AG08395 (cell line): ENCODE results near the gene MTHFSD.

ENCODE experiments used
- DNase-seq: peaks from one replicate; pipeline ENCODE4 v3.0.0; 2012; ENCODE audit warnings: mixed read lengths, low spot score

MTHFSD gene

DNA sequence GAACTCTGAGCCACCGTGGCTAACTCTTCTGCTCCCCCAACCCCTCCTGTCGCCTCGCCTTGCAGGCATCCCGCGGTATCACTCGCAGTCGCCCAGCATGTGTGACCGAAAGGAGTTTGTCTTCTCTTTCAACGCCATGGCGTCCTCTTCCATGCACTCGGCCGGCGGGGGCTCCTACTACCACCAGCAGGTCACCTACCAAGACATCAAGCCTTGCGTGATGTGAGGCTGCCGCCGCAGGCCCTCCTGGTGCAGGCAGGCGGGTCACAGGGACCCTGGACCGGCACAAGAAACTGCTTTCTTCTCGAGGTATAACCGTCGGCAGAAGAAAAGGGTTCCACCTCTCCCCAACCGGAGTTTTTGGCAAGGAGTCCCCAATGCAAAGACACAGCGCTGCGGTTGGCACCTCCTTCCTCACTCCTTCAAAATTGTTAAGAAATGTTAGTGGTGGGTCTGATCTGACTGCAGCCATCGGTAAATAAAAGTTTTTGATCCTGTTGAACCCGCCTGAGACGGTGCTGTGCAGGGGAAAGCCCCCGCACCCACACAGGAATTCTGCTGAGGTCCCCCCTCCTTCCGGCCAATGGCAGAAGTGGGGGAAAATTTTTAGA is 42.1 kb downstream of the MTHFSD start:
- no peak for DNase-seq

DNA sequence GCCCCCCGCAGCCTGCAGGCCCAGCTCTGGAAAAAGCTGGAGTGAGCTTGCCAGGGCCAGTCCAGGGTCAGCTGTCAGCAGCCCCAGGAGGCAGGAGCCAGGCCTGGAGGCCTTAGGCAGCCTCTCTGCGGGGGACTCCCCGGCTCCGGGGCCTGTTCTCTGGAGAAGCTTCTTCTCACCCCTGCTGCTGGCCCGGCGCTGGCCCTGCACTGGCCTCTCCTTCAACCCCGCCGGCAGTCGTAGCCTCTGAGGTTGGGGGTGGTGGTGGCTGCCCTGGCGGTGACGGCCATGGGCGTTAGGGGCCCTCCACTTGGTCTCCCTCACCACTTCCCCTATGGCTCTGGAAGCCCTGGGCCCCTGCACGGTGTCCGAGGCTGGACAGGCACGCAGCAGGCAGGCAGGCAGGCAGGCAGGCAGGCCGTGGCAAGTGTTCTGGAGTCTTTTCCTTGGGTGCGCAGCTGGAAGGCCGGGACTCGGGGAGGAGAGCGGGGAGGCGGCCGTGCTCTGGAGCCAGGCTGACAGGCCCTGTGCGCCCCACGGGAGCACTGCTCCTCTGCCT is 42.7 kb downstream of the MTHFSD start:
- DNase-seq: no peak

DNA sequence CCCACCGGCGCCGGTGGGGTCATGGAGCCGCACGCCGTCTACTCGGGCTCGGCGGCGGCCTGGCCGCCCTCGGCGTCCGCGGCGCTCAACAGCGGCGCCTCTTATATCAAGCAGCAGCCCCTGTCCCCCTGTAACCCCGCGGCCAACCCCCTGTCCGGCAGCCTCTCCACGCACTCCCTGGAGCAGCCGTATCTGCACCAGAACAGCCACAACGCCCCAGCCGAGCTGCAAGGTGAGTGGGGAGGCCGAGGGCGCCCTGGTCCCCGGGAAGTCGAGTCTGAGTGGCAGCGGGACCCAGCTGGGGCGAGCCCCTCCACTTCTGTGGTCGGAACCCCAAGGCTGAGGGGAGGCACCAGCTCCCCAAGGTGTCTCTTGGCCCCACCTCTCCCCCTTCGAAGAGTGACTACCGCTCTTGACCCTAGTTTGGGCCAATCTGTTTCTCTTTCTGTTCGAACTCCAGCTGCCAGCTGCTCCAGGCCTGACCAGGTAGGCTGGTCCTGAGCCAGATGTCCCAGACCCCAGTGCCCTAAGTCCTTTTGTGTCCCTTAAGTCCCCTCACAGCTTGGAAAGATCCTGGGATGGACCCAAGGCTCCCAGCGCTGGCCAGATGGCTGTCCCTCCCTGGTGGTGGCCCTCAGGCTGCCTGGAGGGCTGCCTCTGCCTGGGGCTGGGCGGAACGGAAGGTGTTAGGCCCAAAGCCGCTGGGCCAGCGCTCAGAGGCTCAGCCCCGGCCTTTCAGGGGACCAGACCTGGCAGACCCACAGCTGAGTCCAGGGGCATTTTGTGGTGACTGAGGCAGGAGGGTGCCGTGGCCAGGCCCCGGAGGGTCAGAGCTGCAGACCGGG is 43.5 kb downstream of the MTHFSD start:
- DNase-seq: no peak

DNA sequence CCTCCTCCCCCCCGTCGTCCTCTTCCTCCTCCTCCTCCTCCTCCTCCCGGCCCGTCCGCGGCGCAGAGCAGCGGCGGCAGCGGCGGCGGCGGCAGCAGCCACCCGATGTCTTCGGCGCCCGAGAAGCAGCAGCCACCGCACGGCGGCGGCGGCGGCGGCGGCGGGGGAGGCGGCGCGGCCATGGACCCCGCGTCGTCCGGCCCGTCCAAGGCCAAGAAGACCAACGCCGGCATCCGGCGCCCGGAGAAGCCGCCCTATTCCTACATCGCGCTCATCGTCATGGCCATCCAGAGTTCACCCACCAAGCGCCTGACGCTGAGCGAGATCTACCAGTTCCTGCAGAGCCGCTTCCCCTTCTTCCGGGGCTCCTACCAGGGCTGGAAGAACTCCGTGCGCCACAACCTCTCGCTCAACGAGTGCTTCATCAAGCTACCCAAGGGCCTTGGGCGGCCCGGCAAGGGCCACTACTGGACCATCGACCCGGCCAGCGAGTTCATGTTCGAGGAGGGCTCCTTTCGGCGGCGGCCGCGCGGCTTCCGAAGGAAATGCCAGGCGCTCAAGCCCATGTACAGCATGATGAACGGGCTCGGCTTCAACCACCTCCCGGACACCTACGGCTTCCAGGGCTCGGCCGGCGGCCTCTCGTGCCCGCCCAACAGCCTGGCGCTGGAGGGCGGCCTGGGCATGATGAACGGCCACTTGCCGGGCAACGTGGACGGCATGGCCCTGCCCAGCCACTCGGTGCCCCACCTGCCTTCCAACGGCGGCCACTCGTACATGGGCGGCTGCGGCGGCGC is 44.4 kb downstream of the MTHFSD start, which contains the start of gene FOXF1:
Gene FOXF1, plus strand, starts transcription at position 63 of the 797 bp plus-strand sequence. Its CDS starts 43 bp downstream, at position 106.
- DNase-seq: peak; percentile 35

DNA sequence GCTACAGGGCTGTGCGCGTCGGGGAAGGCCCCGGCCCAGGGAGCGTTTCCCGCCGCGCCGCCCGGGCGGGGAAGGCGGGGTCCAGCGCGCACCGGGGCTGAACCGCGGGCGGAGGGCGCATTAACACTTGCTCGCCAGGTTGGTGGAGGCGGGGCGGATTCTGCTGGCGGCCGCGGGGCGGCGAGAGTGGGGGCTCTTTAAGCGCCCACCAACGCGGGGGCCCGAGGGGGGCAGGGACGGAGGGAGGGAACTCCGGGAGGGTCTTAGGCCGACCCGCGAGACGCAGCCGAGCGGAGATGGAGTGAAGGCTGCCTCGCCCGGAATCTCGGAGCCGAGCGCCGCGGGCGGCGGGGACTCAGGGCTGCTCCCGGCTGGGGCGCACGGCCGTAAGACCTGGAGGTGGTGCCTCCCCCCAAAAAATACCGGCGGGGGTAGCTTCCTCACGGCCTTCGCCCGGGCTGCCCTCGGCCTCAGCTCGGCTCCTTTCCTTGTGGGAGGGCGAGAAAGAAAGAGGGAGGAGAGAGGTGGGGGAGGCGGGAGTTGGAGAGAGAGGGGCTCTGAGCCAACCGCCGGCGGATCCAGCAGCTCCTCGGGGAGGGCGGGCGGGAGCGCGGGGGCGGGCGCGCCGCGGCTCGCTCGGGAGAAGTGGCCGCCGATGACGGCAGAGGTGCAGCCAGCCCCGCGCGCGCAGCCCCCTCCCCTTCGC is 45.1 kb downstream of the MTHFSD start:
- DNase-seq: peak; percentile 38

DNA sequence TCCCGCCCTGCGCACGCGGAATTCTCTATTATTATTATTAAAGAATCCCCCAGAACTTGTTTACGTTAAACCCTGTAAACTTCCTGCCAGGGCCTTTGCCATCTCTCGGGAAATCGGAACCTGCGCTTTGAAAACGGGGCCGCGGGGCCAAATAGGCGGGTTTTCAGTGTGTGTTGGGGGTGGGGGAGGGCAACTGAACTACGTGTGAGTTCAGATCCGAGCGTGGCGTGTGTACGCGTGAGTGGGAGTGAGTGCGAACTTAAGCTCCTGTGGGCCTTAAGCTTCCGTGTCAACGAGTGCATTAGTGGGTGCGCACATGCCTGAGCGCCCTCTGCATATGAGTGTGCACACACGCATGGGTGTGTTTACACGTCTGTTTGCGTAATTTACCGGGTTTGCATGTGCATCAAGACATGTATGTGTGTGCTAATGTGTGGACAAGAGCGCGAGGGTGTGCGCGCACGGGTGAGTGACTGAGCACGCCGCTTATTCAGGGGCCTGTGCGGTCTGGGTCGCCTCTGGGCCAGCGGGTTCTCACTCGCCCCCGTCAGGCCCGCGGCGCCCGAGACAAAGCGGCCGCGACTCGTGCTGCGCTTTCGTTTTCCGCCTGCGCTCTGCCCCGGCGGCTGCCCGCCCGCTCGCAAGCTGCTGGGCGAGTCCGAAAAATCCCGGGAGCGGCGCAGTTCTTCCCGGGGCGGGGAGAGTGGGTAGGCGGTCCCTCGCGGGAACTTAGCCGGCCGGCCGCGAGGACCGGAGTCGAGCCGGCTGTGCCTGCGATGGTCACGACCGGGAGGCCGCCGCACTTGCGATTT is 45.9 kb downstream of the MTHFSD start:
- peak; percentile 75 for DNase-seq

DNA sequence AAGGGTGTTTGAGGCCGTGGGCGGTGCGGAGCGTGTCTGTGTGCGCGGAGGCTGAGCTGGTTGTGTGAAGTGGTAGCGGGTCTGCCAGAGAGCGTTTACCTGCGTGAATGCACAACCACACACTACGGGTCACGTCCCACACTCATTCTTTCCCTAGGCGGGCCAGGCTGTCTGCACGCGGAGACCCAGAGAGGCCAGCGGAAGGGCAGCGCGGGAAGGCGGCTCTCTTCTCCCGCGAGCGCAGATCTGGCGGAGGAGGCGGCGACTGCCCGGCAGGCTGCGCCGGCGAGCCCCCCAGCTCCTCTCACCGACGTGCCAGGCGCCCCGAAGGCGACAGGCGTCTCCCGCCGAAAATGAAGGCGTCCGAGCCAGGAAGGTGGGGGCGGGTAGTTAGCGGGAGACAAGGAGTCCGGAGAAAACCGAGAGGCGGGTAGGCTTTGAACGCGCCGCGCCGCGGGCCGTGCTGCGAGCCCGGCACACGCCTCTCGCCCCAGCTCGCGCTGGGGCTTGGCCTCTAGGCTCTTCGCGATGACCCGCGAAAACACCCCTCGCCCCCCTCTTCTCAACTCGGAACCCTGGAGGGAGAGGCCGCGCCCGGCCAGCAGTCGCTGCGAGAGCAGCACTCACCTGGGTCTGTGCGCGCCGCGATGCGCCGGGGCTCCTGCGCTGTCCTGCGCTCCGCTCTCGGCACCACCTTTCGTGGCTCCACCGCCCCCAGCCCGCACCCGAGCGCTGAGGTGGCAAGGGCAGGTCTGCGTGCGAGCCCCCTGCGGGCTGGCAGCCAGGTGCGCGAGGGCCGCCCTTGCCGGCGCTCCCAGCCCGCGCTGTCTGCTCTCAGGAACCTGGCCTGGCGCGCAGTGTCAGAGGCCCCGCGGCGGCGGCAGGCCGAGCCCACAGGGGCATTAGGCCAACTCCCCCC is 46.7 kb downstream of the MTHFSD start:
- no peak for DNase-seq

DNA sequence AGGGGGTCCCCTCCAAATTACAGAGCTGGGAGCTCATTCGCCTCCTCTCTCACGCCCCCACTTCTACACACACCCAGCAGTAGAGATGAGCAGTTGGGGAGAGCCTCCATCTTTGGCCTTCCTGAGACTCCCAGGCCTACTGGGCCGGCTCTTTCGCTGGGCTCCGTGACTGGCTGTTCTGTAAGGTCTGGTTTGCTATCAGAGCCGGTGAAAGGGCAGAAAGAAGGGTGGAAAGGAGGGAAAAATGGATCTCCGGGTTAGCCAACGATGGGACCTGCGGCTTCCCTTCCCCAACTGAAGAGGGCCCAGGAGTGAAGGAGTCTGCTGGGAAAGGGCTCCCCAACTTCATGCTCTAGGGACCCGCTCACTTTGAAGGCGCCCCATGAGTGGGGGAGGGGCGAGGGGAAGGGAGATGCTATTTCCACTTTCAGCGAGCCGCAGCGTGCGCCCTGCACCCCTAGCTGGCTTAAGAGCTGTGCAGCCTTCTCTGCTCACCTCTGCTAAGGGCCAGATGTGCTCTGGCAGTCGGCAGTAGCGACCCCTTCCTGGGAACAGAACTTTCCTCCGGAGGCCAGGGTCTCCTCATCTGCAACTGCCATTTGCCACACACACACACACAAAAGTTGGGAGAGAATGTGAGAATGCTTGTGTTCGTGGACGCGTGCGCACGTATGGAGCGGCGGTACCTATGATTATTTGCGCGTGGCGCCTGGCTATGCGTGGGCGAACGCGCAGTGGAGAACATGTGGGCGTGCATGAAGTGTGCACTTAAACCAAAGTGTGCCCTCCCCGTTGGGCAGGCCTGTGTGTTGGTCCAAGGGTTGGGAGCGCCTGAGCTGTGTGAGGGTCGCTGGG is 47.6 kb downstream of the MTHFSD start:
- no peak for DNase-seq

DNA sequence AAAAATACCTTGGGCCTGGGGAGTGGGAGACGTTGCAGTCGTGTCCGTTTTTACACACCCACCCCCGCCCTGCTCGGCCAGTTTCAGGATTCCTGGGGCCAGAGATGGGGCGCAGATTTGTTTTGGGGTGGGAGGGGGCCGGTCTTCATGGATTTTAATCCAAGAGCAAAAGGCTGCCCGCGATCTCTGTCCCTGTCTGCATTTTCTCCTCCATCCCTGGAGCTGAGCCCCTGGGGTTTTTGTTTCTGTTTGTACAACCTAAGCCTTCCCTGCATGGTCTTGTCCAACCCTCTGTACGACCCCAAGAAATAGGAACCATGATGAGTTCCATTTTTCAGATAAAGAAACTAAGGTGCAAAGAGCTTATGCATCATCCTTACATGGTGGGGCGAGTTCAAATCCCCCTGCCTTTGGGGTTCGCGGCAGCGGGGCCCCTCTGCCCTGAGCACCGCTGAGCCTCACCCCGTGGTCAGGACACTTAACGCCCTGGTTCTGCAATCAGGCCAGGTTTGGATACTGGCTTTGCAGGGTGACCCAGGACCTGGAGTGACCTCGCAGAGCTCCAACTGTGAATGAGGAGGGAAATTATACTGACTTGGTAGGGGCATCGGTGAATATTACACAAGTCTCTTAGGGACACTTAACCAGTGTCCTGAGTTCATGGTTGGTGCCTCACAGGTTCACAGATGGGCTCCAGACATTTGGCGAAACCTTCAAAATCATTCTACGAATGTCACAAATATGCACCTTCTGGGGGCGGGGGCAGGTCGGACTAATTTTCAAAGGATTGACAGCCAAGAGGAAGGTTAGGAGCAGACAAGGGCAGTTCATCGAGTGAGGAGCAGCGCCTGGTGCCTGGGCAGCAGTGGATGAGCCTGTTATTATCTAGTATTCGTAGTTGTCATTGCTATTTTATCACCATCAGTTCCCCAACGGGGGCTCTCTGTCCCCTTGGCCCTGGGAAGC is 48.9 kb downstream of the MTHFSD start:
- DNase-seq: no peak

DNA sequence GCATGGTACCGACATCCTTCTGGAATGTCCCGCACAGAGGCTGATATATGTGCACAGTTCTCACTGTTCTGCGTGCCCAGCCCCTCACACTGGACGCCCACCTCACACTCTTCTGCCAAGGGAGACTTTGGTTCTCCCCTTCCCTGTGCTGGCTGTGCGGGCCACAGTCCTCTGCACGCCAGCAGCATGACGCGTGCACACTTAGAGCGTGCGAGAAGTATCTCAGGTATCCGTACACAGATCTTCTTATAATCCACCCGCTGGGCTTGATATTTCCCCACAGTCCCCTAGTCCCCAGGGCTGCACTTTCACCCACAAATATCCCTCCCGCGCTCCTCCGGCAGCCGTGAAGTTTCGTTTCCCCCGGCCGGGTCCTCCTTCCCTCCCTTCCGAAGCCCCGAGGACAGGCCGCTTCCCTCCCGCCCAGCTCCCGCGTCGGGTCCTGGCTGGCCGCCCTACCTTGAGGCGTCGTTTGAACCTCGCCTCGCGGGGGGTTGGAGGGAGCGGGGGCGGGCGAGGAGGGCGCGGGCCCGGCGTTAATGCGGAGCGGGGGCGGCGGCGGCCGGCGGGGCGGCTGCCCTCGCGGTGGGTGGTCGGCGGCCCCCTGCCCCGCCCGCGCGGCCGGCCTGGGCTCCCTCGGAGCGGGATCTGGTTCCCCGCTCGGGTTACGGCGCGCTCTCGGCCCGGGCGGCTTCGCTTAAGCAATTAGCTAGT is 49.7 kb downstream of the MTHFSD start:
- no peak for DNase-seq

DNA sequence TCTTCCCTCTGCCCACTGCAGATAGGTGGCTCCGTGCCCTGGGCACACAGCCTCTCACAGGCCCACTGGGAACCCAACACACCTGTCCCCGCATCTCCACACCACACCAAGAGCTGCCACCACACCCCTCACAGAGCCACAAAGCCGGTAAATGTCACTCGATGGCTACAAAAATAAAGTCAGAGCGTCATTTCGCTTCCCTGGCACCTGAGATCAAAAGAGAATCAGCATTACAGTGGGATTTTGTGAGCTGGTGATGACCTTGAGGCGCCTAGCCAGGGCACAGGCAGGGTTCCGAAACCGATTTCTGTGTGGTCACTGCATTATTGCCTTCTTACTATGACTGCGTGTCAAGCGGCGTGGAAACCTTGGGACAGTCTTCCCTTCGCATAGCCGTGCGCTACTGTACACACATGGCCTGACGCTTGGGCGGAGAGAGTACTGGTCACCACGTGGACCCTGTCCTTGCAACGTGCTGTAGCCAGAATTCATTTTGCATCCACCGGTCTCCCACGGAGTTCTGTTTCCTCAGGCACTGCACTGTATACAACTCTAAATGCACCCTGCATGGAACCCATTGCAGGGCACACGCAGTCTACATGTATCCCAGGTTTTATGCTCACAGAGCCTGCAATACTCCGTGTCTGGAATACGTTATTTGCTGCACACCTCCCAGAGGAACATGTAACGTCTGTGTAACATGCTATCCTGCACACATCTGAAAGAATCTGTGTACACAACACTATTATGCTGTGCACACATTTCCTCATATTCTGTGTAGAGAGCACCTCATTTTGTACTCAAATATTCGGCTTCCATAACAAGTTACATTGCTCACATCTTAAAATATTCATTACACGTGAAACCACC is 50.5 kb downstream of the MTHFSD start:
- no peak for DNase-seq

DNA sequence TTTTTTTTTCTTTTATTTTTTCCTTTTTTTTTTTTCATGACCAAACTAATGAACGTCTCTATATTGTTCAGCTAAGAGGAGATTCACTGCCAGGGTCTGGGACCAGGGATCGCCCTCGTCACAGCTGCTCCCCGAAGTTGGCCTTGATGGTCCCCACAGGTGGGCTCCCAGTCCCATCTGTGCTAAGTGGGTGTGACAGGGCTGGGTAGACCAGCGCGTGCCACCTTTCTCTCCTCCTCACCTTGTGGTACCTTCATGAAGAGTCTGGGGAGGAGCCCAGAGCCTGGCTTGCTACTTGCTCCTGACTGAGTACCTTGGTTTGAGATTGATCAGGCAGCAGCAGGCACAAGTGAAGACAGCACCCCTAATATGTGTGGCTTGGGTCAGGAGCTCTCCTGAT is 51.2 kb downstream of the MTHFSD start:
- DNase-seq: no peak

DNA sequence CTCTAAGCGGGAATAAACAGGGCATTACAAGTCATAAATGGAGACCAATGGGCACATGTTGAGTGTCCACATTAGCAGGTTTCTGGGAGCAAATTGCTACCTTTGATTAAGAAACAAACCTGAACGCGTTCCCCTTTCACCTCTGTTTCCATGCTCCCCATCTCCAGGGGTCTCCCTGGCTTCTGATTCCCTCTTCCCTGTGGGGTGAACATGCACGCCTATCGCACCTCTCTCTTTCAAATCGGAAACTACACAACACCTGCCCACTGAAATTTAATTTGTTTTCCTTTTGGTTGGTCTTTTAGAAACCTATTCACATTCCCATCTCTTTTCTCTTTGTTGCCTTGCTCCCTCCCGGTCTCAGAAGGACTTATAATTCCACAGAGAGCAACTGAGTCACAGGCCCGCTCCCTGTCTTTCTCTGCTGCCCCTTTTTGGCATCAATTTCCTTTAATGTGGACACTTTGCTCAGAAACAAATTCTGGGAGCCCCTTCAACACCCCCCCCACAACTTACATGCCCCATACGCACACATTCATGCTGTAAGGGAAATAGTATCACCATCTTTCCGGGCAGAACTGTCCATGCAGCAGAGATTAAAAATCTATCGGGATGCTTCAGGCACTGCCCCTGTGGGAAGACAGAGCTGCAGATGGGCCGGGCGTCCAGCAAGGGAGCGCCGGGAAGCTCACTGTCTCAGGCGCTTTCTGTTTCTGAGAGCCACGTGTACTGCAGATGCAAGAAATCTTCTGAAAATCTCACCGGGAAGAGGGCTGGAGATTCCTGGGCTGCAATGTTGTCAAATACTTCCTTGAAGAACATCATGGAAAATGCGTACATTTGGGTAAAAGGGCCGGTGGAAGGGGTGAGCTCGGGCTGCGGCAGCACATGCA is 51.9 kb downstream of the MTHFSD start:
- no peak for DNase-seq

DNA sequence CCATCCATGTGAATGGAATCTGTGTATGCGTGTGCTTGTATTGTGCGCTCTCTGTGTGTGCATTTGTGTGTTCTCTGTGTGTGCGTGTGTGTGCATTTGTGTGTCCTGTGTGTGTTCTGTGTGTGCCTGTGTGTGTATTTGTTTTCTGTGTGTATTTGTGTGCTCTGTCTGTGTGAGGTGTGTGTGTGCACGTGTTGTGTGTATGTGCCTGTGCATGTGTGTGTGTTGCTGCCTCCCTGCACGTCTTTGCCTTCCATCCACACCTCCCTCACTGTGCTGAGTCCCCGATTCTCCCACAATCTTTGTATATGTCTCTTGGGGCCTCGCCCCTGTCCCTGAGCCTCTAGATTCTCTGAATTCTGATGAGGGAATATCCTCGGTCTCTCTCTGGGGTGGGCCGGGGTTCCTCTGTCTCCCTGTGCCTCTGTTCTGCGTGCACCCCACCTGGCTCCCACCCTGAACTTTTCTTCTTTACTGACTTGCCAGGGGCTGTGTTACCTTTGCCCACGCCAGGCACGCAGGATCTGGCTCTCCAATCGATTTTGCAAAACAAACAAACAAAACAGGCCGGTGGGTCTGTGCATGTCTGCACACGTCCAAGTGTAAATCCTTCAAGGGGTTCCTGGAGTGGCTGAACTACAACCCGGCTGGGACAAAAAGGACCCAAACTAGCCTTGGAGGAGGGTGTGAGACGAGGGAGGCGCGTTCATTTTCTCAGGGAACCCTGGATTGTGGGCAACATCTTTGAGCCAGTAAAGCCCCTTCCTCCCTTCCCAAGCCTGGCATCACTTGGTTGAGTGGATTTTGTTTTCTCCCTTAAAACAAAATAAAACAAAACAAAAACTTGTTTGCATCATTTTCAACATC is 52.8 kb downstream of the MTHFSD start:
- DNase-seq: no peak
